NCI-H2171 treated with DMSO at 0.1 percent for 48 hours (cell line): ENCODE data around the gene UNC93B1.

ENCODE experiments used
- DNase-seq: peaks from one replicate; lab custom pipeline; 2025; lab: John Stamatoyannopoulos, UW

Gene UNC93B1

DNA sequence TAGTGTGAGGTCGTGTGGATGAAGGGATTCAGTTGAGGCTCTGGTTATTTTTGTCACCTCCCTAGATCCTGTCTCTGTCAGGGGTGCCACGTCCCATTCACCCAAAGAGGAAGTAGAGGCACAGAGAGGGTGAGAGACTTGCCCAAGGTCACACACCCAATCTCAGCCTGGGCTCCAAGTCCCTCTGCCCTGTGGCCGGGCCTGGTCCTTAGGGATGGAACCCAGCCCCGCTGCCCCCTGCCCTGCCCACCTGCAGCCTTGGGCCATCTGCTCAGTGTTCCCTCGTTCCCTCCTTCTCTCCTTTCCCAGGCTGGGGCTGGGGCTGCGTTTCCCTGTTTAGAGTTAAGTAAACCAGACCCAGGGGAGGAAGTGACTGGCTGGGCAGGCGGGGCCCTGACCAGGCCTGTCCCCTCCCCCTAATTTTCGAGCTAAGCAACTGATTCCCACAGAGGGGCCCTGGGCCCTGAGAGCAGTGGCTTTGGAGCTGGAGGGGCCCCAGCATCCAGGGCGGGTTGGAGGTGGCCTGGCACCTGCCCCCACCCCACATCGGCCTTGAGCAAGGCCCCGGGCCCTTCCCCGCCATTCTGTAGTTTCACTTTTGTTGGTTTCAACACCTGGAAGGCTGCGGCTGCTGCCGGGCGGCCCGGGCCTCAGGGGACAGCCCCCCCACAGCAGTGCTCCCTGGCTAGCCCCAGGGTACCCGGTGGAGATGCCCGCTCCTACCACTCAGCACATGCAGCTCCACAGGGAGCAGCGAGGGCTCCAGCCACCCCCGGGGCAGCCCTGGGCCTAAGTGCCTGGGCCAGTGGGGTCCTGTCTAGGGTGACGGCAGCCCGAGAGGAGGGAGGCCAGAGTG, 36.4 kb upstream of the UNC93B1 start:
- no peak for DNase-seq

- DNase-seq: no peak
Observed at GRCh38 chr11:68039526-68040086, 35.7 kb upstream of the UNC93B1 start.

- DNase-seq: no peak
Observed at GRCh38 chr11:68038718-68039525, 35.0 kb upstream of the UNC93B1 start, which contains the start of gene TCIRG1. Gene TCIRG1 (plus strand): TSS chr11:68039025. CDS start chr11:68041272, 2,247 bp downstream.

DNA sequence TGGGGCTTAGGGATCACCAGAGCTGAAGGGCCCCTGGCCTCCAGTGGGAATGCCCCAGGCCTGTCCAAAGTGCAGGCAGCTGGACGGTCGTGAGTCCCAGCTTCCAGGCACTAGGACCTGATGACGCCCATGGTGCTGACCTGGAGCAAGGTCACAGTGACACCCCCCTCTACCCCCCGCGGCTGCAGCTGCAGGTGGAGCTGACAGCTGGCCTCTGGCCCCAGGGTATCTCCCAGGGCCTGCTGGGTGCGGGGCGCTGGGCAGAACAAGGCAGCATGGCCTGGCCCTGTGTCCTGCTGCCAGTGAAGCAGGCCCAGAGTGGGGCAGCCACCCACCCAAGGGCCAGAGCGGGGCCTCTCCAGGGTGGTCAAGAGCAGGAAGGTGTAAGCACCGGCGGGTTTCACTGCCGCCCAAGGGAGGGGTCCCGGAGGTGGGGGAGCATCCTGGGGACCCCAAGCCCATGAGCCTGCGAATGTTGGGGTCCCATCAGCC, 34.4 kb upstream of the UNC93B1 start:
- no peak for DNase-seq

GRCh38 chr11:68037411-68038225, 33.7 kb upstream of the UNC93B1 start:
- no peak for DNase-seq

DNA sequence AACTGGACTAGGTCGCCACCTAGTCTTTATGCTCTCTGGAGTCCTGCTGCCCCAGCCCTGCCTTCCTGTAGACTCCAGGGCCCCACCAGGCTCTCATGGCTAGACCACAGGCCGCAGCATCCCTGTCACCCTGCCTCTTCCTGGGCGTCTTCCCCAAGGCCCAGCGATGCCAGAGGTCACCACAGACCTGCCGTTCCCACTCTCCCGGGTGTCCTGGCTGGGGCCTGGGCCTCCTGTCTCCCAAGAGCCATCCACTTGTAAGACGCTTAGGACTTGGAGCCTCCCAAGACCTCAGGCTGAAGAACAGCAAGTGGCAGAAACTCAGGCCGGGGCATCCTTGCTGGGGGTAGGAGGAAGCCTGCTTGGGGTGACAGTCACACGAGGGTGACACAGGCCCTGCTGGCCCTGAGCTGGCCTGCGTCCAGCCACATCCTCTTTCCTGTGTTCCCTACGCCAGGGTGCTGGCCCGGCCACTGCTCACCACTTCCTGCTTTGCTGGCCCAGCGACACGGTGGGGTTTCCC, 32.9 kb upstream of the UNC93B1 start:
- DNase-seq: no peak

GRCh38 chr11:68036141-68036716, 32.3 kb upstream of the UNC93B1 start:
- DNase-seq: no peak

DNA sequence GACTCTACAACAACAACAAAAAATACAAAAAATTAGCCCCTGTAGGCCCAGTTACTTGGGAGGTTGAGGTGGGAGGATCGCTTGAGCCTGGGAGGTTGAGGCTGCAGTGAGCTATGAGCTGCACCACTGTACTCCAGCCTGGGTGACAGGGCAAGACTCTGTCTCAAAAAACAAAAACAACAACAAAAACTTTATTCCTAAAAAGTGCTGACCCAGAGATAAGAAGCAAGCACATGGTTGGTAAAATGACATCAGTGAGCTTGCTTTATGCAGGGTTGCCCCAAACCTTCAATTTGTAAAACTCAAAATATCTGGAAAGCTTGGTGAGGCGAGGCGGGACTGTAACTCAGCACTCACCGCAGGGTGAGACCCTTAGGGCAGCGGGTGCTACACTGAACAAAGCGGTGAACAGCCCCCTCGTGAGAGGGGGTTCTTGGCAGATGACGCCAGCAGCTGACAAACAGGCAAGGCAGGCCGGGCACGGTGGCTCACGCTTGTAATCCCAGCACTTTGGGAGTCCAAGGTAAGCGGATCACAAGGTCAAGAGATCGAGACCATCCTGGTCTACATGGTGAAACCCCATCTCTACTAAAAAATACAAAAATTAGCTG, 31.5 kb upstream of the UNC93B1 start:
- no peak for DNase-seq

- DNase-seq: no peak
Observed at GRCh38 chr11:68033708-68034045, 29.8 kb upstream of the UNC93B1 start.

DNA sequence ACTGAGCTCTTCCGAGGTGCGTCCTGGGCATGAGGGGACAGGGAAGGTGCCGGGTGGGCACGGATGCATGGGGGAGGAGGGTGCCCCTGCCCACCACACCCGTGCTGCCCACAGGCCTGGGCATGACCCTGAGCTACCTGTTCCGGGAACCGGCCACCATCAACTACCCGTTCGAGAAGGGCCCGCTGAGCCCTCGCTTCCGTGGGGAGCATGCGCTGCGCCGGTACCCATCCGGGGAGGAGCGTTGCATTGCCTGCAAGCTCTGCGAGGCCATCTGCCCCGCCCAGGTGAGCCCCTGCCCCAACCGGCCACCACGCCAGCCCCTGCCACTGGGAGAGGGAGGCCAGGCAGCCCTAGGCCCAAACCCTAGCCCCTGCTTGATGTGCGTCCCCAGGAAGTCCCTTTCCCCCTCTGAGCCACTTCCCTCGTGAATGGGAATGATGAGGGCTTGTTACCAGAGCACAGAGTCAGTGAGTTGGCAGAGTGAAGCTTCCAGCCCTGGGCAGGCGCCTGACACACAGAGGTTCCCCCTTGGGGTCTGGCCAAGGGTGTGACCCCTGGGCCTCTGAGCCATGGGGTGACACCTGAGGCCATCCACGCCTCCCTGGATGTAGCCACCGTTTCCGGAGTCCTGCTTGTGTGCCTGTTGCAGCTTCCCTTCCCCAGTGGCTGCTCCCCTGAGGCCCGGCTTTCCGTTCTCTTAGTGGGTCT, 29.3 kb upstream of the UNC93B1 start:
- no peak for DNase-seq

DNA sequence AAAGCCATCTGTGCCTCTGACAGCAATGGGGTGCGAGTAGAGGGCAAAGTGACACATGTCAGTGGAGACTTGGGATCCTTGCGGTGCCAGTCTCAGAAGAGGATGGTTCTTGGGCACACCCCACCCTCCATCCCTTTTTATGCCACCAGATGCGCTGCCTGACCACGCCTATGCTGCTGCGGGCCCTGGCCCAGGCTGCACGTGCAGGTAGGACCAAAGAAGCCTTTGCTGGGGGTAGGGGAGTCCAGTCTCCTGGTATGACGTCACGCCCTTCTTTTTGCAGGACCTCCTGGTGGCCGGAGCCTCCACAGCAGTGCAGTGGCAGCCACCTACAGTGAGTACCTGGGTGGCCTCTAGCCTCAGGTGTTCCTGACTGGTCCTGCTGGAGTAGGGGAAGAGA, 28.1 kb upstream of the UNC93B1 start:
- DNase-seq: no peak

DNA sequence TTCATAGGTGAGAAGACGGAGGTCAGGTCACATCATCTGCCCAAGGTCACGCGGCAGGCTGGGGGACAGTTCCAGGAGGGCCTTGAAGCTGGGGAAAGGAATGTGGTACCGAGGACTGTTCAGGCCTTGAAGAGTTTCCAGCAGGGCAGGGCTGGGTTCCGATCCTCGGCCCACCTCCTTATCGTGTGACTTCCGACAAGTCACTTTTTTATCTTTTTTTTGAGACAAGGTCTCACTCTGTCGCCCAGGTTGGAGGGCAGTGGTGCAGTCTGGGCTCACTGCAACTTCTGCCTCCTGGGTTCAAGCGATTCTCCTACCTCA, 27.2 kb upstream of the UNC93B1 start:
- no peak for DNase-seq

DNA sequence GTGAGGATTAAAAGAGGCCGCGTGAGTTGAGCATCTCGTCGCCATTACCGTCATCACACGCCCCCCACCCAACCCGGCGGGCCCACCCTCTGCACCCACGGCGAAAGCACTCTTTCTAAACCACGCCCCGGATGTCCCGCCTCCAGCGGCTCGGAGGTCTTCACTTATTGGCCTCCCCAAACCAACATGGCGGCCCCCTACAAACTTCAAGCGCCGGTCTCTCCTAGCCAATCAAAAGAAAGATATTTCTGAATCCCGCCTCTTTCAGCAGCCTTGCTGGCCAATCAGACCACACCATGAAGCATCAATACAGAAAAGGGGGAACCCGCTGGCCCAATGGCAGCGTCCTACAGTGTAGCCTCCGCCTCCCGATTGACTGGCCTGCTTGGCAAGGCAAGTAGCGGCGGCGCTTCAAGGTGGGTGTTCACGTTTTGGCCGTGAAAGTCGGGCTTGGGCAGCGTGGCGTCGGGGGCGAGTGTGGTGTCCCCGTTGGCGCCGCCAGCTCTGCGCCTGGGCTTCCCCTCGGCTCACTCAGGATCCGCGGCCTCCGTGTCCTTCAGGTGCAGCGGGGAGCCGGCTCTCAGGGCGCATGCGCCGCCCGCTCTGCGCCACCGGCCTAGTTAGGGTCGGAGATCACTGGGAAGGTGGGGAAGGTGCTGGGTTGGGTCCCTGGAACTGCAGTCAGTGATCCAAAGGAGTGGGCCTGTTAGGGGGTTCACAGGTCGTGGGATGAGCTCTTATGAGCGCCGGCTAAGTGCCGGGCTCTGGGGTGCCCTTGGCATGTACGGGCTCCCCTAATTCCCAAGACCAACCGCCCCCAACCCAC, 26.6 kb upstream of the UNC93B1 start, which contains the start of gene NDUFS8:
Gene NDUFS8 (plus strand): TSS at position 364 of the 826 bp plus-strand sequence. CDS start 1,471 bp downstream, outside the sequence.
- peak; percentile 99 for DNase-seq

- DNase-seq: no peak
Observed at GRCh38 chr11:68028802-68029545, 25.1 kb upstream of the UNC93B1 start.

- DNase-seq: no peak
Observed at GRCh38 chr11:68027667-68028066, 23.8 kb upstream of the UNC93B1 start.

DNA sequence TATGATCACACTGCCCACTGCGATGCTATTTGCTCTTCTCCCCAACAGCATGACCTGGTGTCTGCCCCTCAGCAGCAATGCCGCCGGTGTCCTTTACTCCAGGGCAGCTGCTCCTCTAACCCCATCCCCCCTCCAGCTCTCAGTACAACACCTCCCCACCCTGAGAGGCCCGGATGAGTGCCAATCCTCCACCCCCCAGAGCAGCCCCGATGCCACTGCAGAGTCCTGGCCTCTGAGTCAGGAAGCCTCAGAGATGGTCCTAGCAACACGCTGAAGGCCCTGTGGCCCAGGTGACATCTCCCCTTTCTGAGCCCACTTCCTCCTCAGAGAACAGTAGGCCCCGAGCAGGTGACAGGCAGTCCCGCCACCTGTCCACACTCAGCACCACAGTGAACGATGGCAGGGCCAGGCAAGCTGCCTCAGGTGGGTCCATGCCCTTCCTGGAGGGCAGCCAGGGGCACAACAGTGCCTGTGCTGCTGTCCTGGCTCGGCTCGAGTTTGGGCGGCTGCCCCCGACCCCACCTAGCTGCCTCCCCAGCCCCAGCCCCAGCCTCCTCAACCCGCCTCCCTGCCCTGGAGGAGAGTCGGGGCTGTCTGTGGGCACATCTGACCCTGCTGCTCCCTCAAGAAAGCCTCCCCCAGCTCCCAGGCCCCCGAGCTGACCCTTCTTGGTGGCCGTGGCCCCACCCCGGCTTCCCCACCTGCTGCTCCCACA, 22.7 kb upstream of the UNC93B1 start:
- no peak for DNase-seq

DNA sequence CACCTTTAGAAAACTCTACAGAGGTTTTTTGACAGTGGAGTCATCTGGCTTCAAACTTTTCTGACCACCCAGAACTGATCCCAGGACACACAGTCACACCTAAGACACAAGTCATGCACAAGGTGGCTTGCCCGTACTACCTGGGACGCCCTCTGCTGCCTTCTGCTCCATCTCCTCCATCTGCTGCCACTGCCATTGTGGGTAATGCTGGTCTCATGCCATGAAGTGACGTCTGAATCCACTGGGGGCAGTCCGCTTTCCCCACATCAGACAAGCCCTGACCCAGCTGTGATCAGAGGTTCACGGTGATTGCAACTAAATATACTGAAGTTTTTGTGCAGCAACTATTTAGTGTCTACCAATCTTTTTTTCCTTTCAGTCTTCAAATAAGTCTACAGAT, 21.1 kb upstream of the UNC93B1 start:
- DNase-seq: no peak

- no peak for DNase-seq
Observed at GRCh38 chr11:68024508-68024907, 20.6 kb upstream of the UNC93B1 start.
